Measurements from ENCODE around the gene RAB11A.

The RAB11A gene

DNA sequence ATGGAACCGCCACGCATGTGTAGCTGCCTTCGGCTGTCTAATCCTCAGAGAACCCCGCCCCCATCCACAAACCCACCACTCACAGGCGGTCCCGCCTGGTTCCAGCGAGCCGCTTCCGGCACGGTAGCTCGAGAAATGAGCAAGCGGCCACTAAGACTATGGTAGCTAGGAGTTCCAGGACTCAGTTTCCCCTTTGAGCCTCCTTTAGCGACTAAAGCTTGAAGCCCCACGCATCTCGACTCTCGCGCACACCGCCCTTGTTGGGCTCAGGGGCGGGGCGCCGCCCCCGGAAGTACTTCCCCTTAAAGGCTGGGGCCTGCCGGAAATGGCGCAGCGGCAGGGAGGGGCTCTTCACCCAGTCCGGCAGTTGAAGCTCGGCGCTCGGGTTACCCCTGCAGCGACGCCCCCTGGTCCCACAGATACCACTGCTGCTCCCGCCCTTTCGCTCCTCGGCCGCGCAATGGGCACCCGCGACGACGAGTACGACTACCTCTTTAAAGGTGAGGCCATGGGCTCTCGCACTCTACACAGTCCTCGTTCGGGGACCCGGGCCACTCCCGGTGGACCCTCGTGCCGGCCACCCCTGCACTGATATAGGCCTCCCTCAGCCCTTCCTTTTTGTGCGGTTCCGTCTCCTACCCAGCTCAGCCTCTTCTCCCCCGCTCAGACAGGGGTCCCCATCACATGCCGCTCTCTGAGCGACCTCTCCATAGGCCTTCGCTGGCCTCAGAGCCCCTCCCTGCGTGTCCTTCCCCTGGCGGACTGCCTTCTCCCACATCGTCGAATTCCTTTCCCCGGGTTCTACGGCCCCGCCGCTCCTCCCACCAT is at the start of gene RAB11A:
TSS of gene RAB11A (plus strand) at position 366 of the 828 bp plus-strand sequence. CDS start at position 461, 95 bp downstream.
- peak; percentile 93 for DNase-seq

GRCh38 chr15:65819563-65819960 is 49.7 kb upstream of the RAB11A start:
- DNase-seq: no peak

GRCh38 chr15:65821070-65821469 is 48.2 kb upstream of the RAB11A start:
- no peak for DNase-seq

- no peak for DNase-seq
These were observed 47.0 kb upstream of the RAB11A start for GRCh38 chr15:65822316-65822715.

GRCh38 chr15:65824031-65824743 is 45.1 kb upstream of the RAB11A start:
- DNase-seq: peak; percentile 34

DNA sequence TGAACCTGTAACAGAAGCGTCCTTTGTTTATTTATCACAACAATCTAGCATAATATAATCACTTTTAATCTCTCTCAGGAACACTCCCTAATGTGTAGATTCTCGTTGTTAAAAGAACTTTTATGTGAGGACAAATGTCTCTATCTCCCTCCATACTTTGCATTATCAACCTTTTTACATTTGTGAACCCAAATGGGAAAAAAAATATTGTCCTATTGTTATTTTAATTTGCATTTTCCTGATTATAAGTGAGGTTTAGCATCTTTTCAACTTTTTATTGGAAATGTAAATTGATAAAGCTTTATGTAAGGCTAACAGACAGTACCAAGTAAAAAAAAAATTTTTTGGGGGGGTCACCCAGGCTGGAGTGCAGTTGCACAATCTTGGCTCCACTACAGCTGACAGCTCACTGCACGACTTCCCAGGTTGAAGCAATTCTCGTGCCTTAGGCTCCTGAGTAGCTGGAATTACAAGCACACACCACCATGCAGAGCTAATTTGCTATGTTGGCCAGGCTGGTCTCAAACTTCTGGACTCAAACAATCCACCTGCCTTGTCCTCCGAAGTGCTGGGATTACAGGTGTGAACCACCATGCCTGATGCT is 44.2 kb upstream of the RAB11A start:
- DNase-seq: no peak

GRCh38 chr15:65827065-65827464 is 42.2 kb upstream of the RAB11A start:
- no peak for DNase-seq

DNA sequence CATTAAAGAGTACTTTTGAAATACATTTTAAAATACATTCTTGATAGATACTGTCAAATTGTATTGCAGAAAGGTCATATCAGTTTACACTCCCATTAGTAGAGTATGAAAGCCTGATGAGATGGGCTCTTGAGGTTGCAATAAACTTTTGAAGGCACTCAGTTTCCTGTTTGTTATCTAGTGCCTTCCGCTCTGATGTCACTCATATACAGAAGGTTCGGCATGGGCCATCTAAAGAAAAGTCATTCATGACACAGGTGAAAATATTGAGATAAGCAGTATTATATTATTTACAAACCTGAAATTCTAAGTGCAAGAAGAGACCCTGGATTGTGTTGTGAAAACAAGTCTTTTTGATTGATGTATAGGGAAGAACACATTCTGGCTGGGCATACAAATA is 40.7 kb upstream of the RAB11A start:
- DNase-seq: no peak

- DNase-seq: peak; percentile 26
These were observed 40.0 kb upstream of the RAB11A start for GRCh38 chr15:65829130-65829764.

DNA sequence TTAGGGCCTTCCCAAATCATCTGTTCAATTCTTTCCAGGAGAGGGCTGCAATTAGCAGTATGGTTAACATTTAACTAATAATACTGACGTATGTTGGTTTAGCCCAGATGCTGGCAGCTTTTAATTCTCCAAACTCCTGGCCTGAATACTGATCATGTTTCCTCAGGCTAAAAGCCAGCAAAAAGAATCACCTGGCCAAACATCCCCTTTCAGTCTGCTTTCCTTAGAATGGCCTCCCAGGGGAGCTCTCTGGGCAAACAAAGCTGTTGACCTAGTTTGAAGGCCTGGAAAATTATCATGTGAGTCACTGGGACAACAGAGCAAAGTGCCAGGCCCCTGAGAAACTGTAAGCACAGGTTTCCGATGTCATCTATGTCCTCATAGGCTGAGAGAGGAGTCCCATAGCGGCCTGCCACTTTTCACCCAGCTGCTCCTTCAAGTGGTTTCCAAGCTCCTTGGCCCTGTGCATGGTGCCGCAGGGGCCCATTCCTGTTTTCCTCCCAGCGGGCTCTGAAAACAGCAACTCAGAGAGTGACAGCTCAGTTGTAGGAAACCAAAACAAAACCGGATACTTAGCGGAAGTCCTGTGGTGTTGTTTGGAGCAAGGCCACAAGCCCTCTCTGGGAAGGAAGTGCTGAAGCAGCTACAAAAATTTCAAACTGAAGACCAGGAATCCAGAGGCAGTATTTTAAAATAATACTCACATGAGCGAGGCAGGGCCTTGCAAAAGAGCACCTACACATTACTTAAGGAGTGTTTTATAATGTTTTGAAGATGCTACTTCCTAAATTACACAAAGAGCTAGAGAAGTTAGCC is 36.5 kb upstream of the RAB11A start:
- peak; percentile 97 for DNase-seq

- peak; percentile 72 for DNase-seq
These were observed 35.6 kb upstream of the RAB11A start for GRCh38 chr15:65833501-65834205.

DNA sequence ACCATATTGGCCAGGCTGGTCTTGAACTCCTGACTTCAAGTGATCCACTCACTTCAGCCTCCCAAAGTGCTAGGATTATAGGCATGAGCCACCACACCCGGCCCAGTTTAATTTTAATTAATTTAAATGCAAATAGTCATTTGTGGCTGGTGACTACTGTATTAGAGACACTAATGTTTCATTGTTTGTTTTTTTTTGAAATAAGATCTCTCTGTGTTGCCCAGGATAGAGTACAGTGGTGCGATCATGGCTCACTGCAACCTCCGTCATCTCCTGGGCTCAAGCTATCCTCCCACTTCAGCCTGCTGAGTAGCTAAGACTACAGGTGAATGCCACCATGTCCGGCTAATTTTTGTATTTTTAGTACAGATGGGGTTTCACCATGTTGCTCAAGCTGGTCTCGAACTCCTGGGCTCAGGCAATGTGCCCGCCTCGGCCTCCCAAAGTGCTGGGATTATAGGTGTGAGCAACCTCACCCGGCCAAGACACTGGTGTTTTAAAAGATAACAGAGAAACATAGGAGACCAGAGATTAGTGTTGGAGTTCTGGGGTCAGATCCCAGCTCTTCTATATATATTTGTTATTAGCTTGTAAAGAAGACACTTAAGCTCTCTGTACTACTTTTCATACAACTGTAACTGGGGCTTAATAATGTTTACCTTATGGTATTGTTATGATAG is 34.5 kb upstream of the RAB11A start:
- no peak for DNase-seq

DNA sequence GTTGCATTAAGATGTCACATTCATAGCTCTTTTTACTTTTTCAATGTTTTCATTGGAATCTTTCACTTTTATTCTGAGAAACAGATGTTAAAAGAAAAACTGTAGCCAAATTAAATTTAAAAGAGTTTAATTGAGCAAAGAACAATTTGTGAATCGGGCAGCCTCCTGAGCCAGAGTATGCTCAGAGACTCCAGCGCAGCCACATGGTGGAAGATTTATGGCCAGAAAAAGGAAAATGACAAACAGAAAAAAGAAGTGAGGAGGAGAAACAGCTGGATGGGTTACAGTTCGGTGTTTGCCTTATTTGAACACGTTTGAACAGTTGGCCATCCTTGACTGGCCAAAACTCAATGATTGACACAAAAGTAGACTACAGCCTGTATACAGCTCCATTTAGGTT is 33.8 kb upstream of the RAB11A start:
- no peak for DNase-seq

DNA sequence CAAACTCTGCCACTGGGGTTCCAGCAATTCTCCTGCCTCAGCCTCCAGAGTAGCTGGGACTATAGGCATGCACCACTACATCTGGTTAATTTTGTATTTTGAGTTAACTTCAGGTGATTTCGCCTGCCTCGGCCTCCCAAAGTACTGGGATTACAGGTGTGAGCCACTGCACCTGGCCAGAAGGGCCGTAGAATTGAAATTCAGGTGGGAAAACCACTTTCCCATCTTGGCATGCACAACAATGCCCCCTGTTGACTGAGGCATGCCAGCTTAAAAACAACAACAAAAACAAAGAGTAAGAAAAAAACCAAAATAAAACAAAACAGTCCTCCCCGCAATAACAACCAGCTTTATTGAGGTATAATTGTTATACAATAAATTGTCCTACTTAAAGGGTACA is 32.6 kb upstream of the RAB11A start:
- DNase-seq: no peak

DNA sequence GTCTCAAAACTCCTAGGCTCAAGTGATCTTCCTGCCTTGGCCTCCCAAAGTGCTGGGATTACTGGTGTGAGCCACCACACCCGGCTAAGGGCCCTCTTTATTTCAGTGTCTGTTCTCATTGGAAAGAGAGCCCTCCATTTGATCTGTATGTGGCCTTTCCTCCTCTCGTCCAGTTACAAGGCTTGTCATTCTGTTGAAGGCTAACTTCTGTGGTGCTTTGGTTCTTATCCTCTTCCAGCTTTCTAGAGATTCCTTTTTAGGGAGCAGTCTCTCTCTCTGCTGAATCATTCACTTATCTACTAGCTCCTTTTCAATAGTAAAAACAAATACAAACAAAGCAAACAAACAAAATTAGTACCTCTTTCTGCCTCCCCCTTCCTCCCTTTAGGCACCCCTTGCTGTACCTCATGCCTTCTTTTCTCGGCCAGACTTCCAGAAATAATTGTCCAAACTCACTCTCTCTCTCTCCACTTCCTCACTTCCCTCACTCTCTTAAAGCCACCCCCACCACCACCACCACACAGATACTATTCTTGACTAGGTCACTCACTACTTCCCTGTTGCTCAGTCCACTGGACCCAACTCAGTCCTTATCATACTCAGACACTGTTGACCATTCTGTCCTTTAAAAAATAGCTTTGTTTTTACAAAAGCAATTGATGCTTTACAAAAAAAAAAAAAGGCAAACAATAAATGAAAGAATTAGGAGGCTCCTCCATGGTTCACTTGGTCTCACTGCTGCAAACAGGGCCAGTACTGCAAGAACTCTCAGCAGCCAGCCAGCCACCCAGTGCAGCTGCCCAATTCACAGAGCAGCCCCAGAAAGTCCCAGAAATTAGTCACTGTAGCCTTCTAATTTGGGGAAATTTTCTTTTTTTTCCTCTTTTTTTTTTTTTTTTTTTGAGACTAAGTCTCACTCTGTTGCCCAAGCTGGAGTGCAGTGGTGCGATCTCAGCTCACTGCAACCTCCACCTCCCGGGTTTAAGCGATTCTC is 31.7 kb upstream of the RAB11A start:
- no peak for DNase-seq

GRCh38 chr15:65839354-65839901 is 29.9 kb upstream of the RAB11A start:
- no peak for DNase-seq

GRCh38 chr15:65839985-65840384 is 29.3 kb upstream of the RAB11A start:
- DNase-seq: no peak

DNA sequence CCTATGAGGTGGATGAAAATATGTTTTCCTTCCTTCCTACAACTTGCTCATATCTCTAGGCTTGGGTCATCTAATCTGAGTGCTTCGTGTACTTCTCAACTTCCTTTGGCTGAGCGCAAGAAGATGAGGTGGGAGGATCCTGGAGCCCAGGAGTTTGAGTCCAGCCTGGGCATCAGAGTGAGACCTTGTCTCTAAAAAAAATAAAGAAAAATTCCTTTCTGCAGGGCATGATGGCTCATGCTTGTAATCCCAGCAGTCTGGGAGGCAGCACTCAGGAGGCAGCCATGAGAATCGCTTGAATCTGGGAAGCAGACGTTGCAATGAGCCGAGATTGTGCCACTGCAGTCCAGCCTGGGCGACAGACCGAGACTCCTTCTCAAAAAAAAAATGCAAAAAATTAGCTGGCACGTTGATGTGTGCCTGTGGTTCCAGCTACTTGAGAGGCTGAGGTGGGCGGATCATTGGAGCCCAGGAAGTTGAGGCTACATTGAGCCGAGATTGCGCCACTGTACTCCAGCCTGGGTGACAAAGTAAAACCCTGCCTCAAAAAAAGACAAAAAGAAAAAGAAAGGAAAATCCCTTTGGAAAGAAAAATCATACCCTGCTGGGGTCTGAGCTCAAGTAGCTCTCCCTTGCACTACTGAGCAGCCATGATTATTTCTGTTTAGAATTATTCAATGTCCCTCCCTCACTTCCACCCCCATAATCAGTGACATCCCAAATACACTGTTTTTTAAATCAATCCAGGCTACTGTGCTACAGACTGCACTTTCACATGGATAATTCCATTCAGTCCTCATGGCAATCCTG is 28.0 kb upstream of the RAB11A start:
- DNase-seq: no peak

All from NCI-H345 (cell line).